Measurements from ENCODE around the gene TBC1D24.

The TBC1D24 gene

DNA sequence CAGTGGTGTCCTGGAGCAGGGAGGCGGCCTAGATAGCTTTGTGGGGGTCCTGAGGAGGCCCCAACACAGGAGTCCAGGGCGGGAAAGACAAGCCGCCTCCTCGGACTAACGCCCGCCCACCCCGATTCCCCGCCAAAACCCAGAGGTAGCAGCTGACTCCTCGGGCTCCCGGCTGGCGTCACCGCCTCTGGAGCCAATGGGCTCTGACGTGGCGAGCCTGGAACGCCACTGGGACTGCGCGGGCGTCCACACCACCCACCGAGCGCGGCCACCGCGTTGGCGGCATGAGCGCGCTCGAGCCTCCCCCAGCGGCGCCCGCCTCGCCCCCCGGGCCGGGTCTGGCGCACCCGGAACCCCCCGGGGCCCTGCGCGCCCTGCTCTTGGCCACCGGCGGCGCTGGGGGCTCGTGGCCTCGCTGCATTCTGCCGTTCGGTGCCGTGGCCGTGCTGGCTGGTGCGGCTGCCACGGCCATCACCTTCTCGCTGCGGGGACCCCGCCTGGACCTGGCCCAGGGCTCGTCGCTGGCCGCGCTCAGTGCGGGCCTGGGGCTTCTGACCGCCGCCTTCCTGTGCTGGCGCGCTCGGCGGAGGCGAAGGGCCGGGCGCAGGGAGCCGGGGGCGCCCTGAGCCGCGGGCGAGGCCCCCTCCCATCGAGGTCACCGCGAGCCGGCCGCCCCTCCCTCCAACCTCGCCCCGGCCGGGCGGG, 7.2 kb upstream of the TBC1D24 start:
- H3K4me2 ChIP-seq: peak overlapping the region; percentile 99
- peak overlapping the region; percentile 98 for H3K4me3 ChIP-seq
- no peak for TF ChIP-seq Cebpa-rat (IDR thresholded peaks at IDR 0.05)
- peaks cover 87% of the 10 kb centered on the region for H3K4me1 ChIP-seq
- H3K9ac ChIP-seq: peak overlapping the region; percentile 85
- H3K27me3 ChIP-seq: no peaks in the 10 kb centered on the region
- H3K9me3 ChIP-seq: no peaks in the 10 kb centered on the region
- peak overlapping the region; percentile 94 for H3K27ac ChIP-seq
- H3K36me3 ChIP-seq: peaks cover under 1% of the 10 kb centered on the region; the same call in 1 of the 2 replicates
- peaks cover 21% of the 10 kb centered on the region for H4K20me1 ChIP-seq

DNA sequence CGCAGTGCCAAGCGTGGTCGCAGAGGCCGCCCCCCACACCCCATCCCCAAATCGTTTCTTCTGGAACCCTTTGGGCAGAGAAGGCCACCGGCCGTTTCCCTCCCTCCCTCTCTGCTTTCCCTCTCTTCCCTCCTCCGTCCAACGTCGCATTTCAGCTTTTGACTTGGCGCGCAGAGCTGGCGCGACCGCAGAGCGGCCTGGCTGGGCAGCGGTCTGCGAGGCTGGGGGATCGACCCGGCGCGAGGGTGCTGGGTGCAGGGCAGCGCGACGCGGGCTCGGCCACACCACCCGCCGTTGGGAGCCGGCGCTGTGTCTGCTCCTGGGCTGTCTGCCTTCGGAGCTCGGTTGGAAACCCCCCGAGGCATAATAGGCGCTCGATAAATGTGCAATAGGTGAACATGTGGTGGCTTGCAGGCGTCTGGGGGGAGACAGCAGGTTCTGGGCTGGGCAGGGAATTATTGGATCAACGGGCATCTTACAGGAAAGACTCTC, 6.6 kb upstream of the TBC1D24 start:
- H3K9me3 ChIP-seq: no peaks in the 10 kb centered on the region
- H4K20me1 ChIP-seq: peaks cover 26% of the 10 kb centered on the region
- H3K9ac ChIP-seq: peak overlapping the region; percentile 85
- no peaks in the 10 kb centered on the region for H3K36me3 ChIP-seq
- H3K4me2 ChIP-seq: peak overlapping the region; percentile 99
- H3K4me1 ChIP-seq: peaks cover 89% of the 10 kb centered on the region
- TF ChIP-seq Cebpa-rat (IDR thresholded peaks at IDR 0.05): no peak
- peak overlapping the region; percentile 94 for H3K27ac ChIP-seq
- peak overlapping the region; percentile 98 for H3K4me3 ChIP-seq
- no peaks in the 10 kb centered on the region for H3K27me3 ChIP-seq

DNA sequence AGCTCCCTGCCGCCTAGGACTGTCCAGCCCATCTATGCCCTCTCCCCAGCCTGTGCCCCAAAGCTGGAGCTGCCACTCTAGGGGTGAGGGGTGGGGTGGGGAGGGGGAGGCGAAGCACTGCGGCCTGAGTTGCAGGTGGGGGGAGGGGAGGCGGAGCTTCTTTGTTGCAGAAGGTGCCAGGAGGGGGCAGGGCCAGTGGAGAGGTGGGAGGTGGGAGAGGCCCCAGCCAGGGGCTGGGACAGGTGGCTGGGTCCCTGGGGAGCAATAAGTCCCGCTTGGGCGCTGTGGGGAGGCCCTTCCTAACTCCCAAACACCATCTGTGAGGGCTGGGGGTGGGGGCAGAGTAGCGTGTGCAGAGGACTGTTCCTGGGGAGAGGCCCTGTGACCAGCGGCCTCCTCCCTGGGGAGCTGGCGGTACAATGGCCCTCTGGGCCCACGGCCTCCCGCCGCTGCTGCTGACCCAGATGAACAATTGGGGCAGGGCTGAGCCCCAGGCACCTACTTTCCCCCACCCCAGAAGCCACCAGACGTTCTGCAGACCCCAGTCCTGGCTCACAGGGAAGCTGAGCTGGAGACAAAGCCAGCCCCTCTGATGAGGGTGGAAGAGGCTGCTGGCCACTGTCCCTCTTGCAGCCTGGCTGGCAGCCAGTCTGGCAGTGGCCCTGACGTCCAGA, 6.1 kb upstream of the TBC1D24 start:
- Histone ChIP-seq H3K9me3 (no peaks in the 10 kb centered on the region), H3K9ac (peak overlapping the region; percentile 85), H3K27ac (peak overlapping the region; percentile 94), H4K20me1 (peaks cover 24% of the 10 kb centered on the region), H3K4me3 (peak overlapping the region; percentile 98), H3K27me3 (no peaks in the 10 kb centered on the region), H3K36me3 (no peaks in the 10 kb centered on the region), H3K4me2 (peak overlapping the region; percentile 99), H3K4me1 (peaks cover 87% of the 10 kb centered on the region)
- TF ChIP-seq Cebpa-rat (IDR thresholded peaks at IDR 0.05): no peak

DNA sequence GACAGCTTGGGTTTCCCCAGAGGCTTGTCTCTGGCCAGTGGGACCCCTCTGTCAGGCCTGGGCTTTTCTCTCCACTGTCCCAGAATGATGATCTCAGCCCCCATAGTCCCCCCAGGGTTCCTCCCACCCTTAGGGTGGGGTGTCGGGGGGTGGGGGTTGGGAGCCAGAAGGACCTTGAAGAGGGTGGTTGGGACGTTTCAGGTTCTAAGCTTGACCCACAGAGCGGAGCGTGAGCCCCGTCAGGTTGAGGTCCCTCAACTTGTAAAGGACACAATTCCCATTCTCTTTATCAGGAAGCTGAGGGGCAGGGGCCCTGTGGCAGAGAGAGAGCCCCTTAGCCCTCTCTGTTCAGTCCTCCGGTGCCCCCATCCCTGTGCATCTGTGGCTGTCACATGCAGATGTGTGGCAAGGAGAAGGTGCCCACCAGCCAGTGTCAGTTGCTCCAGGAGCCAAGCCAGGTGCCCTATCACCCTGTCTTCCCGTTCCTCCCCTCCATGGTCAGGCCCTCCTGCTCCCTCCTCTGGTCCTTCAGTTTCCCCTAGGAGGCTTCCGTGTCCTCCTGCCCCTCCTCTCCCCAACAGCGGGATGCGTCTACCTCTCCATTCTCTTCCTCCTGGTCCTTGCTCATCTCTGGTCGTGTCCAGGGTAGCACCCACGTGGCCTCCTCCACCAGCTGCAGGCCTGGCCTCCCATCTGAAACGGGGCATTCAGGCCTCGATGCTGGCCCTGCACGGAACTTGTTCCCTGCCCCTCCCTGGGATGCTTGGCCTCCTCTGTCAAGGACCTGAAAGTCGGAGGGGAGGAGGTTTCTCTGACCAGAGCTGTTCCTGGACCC, 5.3 kb upstream of the TBC1D24 start:
- no peaks in the 10 kb centered on the region for H3K36me3 ChIP-seq
- no peaks in the 10 kb centered on the region for H3K27me3 ChIP-seq
- peaks cover 79% of the 10 kb centered on the region for H3K4me1 ChIP-seq
- no peaks in the 10 kb centered on the region for H3K9me3 ChIP-seq
- peak overlapping the region; percentile 82 for H3K9ac ChIP-seq
- peak overlapping the region; percentile 98 for H3K4me3 ChIP-seq
- H3K4me2 ChIP-seq: peak overlapping the region; percentile 99
- H3K27ac ChIP-seq: peak overlapping the region; percentile 94
- H4K20me1 ChIP-seq: peaks cover 19% of the 10 kb centered on the region
- no peak for TF ChIP-seq Cebpa-rat (IDR thresholded peaks at IDR 0.05)

DNA sequence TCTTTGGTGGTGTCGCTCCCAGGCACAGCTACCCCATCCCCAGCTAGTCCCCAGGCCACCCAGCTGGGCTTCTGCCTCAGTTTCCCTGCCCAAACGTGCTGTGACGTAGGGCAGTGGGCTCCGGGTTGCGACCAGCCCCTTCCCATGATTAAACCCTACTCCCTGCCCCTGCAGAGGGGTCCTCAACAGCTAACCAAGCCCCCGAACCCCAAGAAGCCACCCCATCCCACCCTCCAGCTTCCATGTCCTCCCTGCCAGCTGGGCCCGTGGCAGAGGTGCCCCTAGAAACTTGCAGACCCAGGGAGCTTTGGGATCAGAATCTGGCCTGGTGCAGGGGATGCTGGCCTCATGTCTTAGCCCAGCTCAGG, 4.7 kb upstream of the TBC1D24 start:
- Histone ChIP-seq H3K4me1 (peaks cover 76% of the 10 kb centered on the region), H3K27me3 (no peaks in the 10 kb centered on the region), H3K9me3 (no peaks in the 10 kb centered on the region), H3K9ac (peak overlapping the region; percentile 82), H3K4me2 (peak overlapping the region; percentile 99), H3K4me3 (peak overlapping the region; percentile 98), H4K20me1 (peaks cover 19% of the 10 kb centered on the region), H3K36me3 (no peaks in the 10 kb centered on the region), H3K27ac (peak overlapping the region; percentile 94)
- no peak for TF ChIP-seq Cebpa-rat (IDR thresholded peaks at IDR 0.05)

DNA sequence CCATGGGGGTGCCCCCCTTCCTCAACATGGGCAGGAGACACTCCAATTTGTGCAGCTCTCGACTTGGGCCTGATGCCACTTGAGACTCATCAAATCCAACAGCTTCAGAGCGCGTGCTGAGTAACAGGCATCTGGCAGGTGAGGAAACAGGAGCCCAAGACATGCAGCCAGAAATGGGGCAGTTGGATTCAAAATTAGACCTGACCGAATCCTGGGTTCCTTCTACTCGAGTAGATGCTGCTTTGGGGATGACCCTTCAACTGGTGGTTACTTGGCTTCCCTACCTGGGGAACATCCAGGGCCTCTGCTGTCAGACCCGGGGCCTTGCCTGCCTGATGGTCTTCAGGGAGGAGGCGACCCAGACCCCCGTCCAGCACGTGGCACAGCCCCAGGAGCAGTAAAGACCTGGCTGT, 4.3 kb upstream of the TBC1D24 start:
- peak overlapping the region; percentile 99 for H3K4me2 ChIP-seq

DNA sequence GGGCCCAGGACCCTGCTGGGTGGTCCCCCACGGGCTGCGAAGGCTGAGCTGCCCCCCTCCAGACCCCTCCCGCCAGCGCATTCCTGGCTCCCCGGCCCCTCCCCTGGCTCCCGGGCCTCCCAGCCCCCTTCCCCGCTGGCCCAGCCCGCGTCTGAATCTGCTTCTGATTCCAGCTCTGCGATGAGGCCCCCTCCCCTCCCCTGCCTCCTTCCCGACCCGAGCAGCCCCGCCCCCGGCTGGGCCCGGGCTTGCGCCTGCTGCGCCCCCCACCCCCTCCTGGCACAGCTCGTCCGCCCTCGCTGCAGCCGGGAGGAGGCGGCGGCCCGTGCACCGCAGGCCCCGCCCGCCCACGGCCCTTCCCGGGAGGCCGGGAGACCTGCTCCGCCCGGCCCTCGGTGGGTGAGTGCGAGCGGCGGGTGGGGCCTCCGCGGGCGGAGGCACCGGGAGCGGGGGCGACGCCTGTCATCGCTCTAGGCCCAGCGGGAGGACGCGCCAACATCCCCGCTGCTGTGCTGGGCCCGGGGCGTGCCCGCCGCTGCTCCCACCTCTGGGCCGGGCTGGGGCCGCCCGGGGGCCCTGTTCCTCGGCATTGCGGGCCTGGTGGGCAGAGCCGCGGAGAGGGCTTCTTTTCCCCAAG, 3.8 kb upstream of the TBC1D24 start, which contains the start of gene NTN3:
NTN3 (plus strand) TSS at position 282 of the 637 bp plus-strand sequence. CDS start 405 bp downstream, outside the sequence.
- no peak for TF ChIP-seq Cebpa-rat (IDR thresholded peaks at IDR 0.05)
- Histone ChIP-seq H3K4me1 (peaks cover 76% of the 10 kb centered on the region), H3K36me3 (no peaks in the 10 kb centered on the region), H3K4me3 (peak within 1 kb of the TSS; percentile 98), H3K9me3 (no peaks in the 10 kb centered on the region), H3K4me2 (peak within 1 kb of the TSS; percentile 99), H3K27me3 (no peaks in the 10 kb centered on the region), H3K9ac (peak within 1 kb of the TSS; percentile 82), H4K20me1 (peaks cover 29% of the 10 kb centered on the region), H3K27ac (peak within 1 kb of the TSS; percentile 94)

More for the DNA sequence above, 4.3 kb upstream of the TBC1D24 start:
- Histone ChIP-seq H3K36me3 (no peaks in the 10 kb centered on the region), H3K9me3 (no peaks in the 10 kb centered on the region), H3K4me1 (peaks cover 76% of the 10 kb centered on the region), H3K27ac (peak overlapping the region; percentile 94), H3K27me3 (no peaks in the 10 kb centered on the region), H3K4me3 (peak overlapping the region; percentile 98), H3K9ac (peak overlapping the region; percentile 82), H4K20me1 (peaks cover 23% of the 10 kb centered on the region)
- no peak for TF ChIP-seq Cebpa-rat (IDR thresholded peaks at IDR 0.05)

DNA sequence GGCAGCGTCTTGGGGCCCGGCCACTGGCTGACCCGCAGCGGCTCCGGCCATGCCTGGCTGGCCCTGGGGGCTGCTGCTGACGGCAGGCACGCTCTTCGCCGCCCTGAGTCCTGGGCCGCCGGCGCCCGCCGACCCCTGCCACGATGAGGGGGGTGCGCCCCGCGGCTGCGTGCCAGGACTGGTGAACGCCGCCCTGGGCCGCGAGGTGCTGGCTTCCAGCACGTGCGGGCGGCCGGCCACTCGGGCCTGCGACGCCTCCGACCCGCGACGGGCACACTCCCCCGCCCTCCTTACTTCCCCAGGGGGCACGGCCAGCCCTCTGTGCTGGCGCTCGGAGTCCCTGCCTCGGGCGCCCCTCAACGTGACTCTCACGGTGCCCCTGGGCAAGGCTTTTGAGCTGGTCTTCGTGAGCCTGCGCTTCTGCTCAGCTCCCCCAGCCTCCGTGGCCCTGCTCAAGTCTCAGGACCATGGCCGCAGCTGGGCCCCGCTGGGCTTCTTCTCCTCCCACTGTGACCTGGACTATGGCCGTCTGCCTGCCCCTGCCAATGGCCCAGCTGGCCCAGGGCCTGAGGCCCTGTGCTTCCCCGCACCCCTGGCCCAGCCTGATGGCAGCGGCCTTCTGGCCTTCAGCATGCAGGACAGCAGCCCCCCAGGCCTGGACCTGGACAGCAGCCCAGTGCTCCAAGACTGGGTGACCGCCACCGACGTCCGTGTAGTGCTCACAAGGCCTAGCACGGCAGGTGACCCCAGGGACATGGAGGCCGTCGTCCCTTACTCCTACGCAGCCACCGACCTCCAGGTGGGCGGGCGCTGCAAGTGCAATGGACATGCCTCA, 3.1 kb upstream of the TBC1D24 start:
- Histone ChIP-seq H3K27ac (peak overlapping the region; percentile 94), H4K20me1 (peaks cover 32% of the 10 kb centered on the region), H3K4me1 (peaks cover 76% of the 10 kb centered on the region), H3K36me3 (no peaks in the 10 kb centered on the region), H3K9ac (peak overlapping the region; percentile 82), H3K4me2 (peak overlapping the region; percentile 99), H3K27me3 (no peaks in the 10 kb centered on the region), H3K9me3 (no peaks in the 10 kb centered on the region), H3K4me3 (peak overlapping the region; percentile 98)
- no peak for TF ChIP-seq Cebpa-rat (IDR thresholded peaks at IDR 0.05)
